HG03469 (cell line): ENCODE measurements around the gene PSMC4.

Experiments
- ATAC-seq: cut with Tn5 transposase; IDR thresholded peaks from one replicate; pipeline ENCODE4 v1.9.1; 2021; ENCODE audit warnings: mild to moderate bottlenecking, moderate library complexity, moderate number of reproducible peaks; ENCODE audit not compliant: unreplicated experiment

The PSMC4 gene

DNA sequence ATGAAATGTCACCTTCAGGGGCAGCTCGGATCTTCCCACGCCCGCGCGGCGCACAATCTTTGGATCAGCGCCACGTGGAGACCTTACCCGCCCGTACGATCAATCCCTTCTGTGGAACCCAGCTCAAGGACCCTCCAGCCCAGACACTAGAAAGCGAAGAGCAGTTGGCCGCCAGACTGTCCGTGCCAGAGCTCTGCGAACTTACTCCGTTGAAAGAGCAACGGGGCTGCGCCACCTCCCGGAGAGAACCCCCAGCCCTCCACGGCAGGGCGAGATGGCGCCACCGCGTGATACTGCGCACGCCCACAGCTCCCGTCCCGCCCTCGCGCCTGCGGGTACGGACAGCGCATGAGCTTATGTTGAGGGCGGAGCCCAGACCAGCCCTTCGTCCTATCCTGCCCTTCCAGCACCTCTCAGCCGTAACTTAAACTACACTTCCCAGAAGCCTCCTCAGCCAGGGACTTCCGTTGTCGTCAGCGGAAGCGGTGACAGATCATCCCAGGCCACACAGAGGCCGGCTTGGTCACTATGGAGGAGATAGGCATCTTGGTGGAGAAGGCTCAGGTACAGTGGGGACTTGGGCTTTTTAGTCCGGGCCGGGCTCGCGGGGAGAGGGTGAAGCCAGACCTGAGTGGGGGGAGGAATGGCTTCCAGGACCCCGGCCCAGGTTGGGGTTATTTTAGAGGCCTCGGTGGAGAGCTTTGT is at the start of gene PSMC4:
Gene PSMC4 (plus strand): TSS at position 491 of the 705 bp plus-strand sequence. CDS start 38 bp downstream, at position 529.
- peak; percentile 88 for ATAC-seq

DNA sequence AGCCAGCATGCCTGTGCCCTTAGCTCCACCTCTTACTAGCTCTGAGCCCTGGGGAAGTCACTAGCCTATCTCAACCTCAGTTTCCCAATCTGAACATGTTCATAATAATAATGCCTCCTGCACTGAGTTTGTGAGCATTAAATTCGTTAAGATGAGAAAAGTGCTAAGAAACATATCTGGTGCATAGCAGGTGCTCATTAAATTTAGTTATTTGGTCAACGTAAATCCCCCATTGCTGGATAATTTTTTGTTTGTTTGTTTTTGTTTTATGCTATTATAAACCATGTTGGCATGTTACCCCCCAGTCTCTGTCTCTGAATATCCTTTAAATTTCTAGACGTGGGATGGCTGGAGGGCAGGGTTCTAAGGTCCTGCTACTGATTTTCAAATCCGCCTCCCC is 47.1 kb upstream of the PSMC4 start:
- ATAC-seq = no peak

DNA sequence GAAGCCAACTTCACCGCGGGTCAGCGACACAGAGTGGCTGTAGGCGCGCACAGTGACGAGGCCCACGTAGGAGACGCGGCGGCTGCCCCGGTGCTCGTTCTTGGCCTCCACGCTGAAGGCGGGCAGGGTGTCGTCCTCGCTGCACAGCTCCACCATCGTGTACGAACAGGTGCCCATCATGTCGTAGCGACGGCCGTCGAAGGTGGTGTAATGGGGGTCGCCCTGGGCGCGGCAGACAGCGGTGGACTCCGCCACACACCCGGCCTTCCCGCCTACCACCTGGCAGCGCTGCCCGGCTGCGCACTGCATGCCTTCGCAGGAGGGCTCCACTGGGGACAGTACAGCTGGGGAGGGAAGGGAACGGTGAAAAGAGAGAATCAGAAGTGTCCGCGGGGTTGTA is 46.6 kb upstream of the PSMC4 start:
- no peak for ATAC-seq

DNA sequence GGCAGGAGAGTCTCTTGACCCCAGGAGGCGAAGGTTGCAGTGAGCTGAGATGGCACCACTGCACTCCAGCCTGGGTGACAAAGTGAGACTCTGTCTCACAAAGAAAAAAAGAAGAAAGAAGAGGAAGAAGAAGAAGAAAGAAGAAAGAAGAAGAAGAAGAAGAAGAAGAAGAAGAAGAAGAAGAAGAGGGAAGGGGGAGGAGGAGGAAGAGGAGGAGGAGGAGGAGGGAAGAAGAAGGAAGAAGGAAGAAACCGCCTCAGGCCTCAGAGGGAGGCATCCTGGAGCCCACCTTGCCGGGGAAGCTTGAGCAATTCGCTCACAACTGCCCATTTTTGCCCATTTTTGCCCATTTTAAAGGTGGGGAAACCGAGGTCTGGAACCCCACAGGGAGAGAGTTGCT is 46.0 kb upstream of the PSMC4 start:
- ATAC-seq = no peak

DNA sequence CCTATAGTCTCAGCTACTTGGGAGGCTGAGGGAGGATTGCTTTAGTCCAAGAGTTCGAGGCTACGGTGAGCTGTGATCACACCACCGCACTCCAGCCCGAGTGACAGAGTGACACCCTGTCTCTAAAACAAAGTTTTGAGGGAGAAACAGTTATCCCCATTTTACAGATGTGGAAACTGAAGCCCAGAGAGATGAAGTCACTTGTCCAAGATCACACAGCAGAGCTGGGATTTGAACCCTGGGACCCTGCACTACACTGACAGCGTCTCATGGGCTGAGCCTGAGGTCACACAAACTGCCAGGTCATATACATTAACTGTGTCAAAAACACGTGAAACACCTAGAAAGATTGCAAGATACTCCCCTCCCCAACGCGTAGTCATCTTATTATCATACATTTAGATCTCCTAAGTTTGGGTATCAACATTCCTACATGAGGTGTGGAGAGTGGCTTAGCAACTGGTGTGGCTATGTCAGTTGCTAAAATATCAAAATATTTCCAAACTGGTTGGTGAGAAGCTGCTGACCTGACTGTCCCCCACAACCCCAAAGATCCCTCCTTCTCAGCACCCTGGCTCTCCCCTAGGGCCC is 44.7 kb upstream of the PSMC4 start:
- ATAC-seq = no peak

DNA sequence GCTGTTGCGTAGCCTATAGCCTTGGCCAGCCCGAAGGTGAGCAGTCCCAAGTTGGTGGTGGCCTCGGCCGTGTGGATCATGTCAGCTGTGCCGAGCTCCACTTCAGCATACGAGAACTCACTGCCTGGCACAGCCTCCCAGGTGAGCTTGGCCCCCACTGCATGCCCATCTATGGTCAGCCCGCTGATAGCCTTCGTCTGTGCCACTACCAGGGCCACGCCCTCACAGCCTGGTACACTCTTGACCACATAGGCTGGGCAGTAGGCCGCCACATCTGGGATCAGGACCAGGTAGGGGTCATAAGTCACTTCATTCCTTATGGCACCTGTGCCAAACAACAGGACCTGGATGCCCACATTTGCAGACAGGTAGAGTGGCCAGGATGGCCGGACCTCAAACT is 43.9 kb upstream of the PSMC4 start:
- ATAC-seq = no peak

DNA sequence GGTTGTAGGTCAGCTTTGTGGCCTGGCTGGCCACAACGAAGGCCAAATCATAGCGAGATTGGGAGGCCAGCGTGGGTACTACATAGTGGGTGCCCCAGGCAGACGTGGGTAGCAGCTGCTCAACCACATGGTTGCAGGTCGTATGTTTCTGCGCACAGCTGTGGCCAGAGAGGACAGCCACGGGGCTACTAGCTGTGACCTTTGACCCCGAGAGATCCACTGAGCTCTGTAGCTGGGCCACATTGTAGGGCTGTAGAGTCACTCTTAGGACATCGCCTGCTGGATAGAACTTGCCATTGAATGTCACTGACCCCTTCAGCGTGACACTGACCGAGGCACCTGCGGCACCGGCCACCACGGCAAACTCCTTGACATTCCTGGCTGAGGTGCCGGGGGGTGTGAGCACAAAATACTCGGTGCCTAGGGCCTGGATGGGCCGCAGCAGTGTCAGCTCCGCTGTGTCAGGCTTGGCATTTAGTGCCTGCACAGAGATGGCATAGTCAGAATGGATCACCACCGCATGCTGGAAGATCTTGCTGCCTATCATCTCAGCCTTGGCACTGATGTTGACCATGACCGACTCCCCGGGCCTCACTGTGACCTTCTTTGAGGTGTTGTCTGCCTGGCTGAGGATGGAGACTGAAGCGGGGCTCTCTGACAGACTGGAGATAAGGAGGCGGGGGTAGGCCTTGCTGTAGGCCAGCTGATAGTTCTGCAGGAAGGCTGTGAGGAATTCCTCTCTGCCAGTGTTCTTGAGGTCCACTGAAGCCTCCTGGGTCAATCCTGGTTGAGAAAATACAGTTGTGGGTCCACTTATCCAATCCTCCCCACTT is 43.2 kb upstream of the PSMC4 start:
- ATAC-seq = no peak

DNA sequence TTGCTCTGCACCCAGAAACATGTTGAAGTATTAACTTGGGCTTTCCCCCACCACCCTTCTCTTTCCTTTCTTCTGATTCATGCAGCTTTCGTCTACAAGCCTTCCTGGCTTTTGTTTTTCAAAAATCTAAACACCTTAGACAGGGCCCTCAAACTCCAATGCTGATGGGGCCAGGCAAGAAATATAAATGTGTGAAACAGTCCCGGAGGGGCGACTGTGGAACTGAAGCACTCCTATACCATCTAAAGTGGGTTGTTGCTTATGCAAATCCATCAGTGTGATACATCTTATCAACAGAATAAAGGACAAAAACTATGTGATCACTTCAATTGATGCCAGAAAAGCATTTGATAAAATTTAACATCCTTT is 42.6 kb upstream of the PSMC4 start:
- no peak for ATAC-seq

DNA sequence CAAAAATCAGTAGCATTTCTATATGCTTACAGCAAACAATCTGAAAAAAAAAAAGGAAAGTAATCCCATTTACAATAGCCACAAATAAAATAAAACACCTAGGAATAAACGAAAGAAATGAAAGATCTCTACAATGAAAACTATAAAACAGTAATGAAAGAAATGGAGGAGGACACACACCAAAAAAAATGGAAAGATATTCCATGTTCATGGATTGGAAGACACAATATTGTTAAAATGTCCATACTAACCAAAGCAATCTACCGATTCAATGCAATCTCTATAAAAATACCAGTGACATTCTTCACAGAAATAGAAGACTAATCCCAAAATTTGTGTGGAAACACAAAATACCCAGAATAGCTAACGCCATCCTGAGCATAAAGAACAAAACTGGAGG is 41.2 kb upstream of the PSMC4 start:
- no peak for ATAC-seq

DNA sequence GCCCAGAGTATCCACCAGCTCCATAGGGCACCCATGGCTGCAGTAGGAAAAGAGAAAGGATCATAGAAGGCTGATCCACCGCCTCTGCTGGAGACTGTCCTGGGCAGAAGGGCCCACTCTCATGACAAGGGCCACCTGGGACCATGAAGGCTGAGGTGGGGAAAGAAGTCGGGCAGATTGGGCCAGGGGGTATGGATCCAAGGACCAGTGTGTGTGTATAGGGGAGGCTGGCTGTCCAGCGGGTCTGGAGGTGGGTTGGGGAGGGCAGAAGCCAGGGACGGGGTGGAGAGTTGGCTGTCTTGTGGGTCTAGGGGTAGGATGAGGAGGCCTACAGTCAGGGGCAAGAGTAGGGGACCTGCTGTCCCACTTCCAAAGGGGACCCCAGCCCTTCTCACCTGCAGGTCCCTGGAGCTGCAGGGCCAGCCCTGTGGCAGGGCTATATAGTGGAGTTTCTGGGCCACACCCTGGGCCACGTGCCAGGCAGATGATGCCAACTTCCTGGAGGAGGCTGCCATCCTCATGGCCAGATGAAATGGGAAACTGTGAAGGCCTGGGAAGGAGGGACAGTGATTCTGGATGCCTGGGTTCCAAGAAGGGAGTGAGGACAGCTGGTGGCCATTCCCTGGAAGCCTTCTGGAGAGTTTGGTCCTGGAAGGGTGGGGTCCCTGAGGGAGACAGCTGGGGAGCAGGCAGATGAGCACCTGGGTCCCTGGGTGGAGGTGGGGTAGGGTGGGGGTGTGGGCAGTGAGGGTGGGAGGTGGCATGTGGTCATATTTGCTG is 36.2 kb upstream of the PSMC4 start, which contains the start of gene FCGBP:
Gene FCGBP (minus strand): TSS at position 51 of the 780 bp plus-strand sequence.
- no peak for ATAC-seq

DNA sequence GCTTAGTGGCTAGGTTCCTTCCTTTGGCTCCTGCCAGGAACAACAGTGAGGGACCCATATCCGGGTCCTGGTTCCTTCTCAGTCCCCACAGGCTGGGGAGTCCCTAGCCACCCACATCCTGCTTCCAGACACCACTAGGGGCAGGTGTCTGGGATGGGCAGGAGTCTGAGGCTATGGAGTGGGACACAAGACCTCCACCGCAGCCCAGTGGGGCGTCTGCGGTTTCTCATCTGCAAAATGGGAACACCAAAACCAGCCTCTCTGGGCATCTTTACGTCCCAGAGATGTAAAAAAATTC is 35.7 kb upstream of the PSMC4 start:
- ATAC-seq = no peak

DNA sequence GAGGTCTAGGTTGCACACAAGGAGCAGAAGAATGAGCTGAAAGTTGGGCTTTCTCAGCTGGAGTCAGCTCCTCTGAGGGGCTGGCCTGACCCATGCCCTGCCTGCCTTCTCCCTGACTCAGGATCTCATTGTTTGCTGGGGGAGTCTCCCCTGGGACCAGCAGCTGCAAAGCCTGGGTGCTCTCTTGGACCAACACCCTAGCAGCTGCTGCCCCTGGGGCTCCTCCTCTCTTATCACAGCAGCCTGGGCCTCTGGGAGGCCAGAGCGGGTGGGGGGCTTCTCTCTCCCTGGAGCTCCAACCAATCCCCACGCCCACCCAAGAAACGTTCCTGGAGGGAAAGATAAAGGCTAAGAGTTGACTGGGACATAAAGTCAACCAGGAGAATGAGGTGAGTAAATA is 34.9 kb upstream of the PSMC4 start:
- ATAC-seq = no peak

DNA sequence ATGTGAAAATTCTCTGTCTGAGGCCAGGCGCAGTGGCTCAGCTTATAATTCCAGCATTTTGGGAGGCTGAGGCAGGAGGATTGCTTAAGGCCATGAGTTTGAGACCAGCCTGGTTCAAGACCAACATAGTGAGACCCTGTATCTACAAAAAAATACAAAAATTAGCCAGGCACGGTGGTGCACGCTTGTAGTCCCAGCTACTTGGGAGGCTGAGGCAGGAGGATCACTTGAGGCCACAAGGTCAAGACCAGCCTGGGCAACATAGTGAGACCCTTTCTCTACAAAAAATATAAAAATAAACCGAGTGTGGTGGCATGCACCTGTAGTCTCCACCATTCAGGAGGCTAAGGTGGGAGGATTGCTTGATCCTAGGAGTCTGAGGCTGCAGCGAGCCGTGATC is 34.3 kb upstream of the PSMC4 start:
- no peak for ATAC-seq

DNA sequence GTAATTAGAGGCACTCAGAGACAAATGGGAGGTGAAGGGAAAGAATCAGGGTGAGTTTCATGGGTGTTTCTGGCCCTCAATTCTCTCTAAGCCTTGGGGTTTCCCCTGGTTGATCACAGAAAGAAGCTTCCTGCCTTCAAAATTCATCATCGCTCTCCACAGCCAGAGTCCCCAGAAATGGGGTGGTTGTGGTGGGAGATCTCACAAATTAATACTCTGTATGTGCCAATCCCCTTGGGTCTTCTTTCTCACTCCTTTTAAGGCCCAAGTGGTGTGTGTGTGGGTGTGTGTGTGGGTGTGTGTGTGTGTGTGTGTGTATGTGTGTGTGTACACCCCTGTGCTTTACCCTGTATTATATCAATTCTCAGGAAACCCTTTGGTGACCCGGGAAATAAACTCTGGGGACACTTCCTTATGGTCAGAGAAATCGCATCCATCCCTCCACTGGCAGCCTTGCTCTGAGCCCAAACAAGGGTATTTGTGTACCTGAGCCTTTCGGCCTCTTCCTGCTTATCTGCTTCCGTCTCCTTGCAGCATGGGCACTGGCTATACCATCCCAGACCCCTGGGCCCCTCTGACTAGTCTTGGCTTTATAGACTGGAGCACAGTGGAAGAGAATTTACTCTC is 33.8 kb upstream of the PSMC4 start:
- no peak for ATAC-seq

DNA sequence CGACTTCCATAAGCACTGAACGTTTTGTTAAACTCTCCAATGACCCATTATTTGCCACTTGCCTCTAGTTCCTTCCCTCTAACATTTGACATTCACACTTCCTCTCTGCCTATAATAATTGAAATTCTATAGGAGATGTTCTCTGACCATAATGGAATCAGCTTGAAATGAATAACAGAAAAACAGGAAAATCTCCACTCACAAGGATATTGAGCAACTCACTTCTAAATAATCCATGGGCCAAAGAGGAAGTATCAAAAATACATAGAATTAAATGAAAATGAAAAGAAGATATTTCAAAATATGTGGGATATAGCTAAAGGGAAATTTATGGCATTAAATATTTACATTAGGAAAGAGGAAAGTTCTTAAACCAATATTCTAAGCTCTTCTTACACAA is 33.2 kb upstream of the PSMC4 start:
- no peak for ATAC-seq

DNA sequence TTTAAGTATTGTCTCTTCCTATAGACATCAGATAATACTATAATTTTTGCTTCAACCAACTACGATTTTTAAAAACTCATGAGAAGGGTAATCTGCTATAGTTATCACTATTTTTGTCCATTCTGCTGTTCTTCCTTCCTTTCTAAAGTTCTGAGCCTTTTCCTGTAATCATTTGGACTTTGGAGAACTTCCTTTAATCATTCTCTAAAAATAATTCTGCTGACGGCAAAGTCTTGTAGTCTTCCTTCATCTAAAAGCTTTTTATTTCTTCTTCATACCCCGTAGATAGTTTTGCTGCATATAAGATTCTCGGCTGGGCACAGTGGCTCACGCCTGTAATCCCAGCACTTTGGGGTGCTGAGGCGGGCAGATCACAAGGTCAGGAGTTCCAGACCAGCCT is 31.4 kb upstream of the PSMC4 start:
- ATAC-seq = no peak

DNA sequence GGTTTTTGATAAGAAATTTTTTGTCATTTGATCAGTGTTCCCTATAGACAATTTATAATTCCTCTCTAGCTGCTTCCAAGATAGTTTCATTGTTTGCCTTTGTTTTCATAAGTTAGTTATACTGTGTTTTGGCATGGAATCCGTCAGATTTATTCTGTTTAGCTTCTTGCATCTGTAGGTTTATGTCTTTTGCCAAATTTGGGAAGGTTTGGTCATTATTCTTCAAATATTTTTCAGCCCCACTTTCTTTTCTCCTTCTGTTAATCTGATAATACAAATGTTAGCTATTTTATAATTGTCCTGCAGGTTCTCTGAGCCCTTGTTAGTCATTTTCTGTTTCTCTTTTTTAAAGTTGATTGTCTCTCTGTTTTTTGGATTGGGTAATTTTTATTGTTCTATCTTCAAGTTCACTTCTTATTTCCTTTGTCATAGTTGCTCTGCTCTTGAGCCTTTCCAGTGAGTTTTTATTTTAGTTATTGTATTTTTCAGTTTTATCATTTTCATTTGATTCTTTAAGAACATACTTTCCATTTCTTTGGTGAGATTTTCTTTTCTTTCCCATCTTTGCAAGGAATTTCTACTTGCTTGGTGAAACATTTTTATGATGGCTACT is 30.6 kb upstream of the PSMC4 start:
- ATAC-seq = no peak

DNA sequence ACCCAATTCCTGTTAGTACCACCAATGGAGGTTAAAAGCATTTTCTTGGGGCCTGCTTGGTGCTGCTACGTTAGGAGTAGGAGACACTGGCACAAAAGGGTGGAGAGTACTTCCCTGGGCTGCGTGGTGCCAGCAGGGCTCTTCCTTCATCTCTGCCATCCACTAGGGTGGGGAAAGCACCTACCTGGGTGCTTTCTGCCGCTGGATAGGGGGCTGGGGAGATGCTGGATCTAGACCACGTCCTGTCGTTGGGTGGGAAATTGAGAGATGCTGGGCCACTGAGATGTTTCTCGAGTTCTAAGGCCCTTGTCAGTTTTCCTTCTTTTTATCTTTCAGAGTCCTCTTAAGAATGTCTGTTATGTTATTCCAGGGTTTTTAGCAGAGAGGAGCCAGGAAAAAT is 29.8 kb upstream of the PSMC4 start:
- ATAC-seq = no peak

DNA sequence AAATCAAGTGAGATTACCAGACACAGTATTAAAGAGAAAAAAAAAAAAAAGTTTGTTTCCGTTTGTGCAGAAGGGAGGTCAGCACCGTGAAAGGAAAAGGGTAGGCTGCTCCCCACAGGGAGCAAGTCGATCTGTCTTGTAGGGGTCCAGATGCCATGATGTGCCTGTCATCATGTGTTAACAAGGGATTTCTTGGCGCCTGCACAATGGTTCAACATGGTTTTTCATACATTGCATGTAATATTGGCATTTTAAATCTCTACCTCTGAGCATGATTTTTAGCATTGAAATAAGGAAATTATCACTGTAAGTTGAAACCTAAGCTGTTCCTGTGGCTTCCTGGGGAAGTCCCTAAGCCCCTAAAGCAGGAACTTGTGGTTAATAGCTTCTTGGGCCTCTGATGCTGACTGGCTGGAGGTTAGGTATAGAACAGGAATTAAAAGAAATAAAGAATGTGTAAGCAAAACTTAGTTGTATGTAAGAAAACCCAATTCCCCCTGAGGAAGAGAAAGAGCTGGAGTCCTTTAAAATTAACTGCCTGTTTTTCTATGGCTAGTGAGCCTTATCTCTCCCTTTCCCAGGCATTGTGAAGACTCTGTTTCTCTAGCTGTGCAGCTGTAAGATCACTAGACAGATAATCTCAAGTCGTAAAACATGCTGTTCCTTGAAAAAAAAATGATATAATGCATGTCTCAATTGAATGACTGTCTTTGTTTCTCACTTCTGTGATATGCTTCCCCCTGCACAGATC is 29.2 kb upstream of the PSMC4 start:
- ATAC-seq = no peak

DNA sequence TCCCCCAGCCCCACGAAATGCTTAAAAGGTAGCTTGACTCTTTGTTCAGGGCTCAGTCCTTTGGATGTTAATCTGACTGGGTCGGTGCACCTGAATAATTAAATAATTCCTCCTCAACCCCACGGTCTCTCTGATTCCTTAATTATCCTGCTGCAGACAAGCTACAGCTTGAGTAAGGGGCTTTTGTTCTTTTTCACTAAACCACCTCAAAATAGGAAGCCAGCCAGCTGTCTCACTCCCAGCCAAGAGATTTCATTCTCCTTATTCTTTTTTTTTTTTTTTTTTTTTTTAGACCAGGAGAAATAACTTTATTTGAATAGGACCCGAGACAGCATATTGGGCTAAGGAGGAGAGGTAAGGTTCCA is 28.6 kb upstream of the PSMC4 start:
- no peak for ATAC-seq
